ENCODE data around the gene AGRN. TPM values are rescaled to one million over a fixed set of nuclear protein-coding genes. Genes with fewer than 3 reads are reported as not detected.

AGRN gene
- total RNA-seq, 1 donor, result 7.9 TPM

- no peak for TF ChIP-seq CTCF (IDR thresholded peaks at IDR 0.05; ENCODE audit: insufficient read depth, low read length)
These were observed 70.0 kb downstream of the AGRN start for GRCh38 chr1:1089731-1090423.

GRCh38 chr1:1090424-1091343 lies 70.8 kb downstream of the AGRN start:
- DNase-seq (ENCODE audit: low read depth), result no peak
- no peak overlapping the region for H3K4me3 ChIP-seq (ENCODE audit: low read depth, low read length)
- no peak for TF ChIP-seq CTCF (IDR thresholded peaks at IDR 0.05; ENCODE audit: insufficient read depth, low read length)

More at GRCh38 chr1:1089731-1090423, 70.0 kb downstream of the AGRN start:
- no peak overlapping the region for H3K4me3 ChIP-seq (ENCODE audit: low read depth, low read length)
- no peak for DNase-seq (ENCODE audit: low read depth)

- DNase-seq (ENCODE audit: low read depth), result no peak
- no peak for TF ChIP-seq CTCF (IDR thresholded peaks at IDR 0.05; ENCODE audit: insufficient read depth, low read length)
- no peak overlapping the region for H3K4me3 ChIP-seq (ENCODE audit: low read depth, low read length)
These were observed 71.6 kb downstream of the AGRN start for GRCh38 chr1:1091344-1092148.

- TF ChIP-seq CTCF (IDR thresholded peaks at IDR 0.05; ENCODE audit: insufficient read depth, low read length), result no peak
- DNase-seq (ENCODE audit: low read depth), result no peak
- H3K4me3 ChIP-seq (ENCODE audit: low read depth, low read length), result no peak overlapping the region
These were observed 72.4 kb downstream of the AGRN start for GRCh38 chr1:1092149-1092855.

GRCh38 chr1:1092894-1093609 lies 73.1 kb downstream of the AGRN start:
- no peak overlapping the region for H3K4me3 ChIP-seq (ENCODE audit: low read depth, low read length)
- no peak for DNase-seq (ENCODE audit: low read depth)
- no peak for TF ChIP-seq CTCF (IDR thresholded peaks at IDR 0.05; ENCODE audit: insufficient read depth, low read length)

Measured in fibroblast of the aortic adventitia (primary cell).